ENCODE data around the gene CACNA1F. TPM values are rescaled to one million over a fixed set of nuclear protein-coding genes. Genes with fewer than 3 reads are reported as not detected.

Gene CACNA1F
- total and polyA plus RNA-seq, 9 of the 15 experiments (the other 6 are each of a cell fraction or from before 2014, with no cell fraction given), result under 0.01 to 0.41 (median 0.03) TPM; not detected in 3

DNA sequence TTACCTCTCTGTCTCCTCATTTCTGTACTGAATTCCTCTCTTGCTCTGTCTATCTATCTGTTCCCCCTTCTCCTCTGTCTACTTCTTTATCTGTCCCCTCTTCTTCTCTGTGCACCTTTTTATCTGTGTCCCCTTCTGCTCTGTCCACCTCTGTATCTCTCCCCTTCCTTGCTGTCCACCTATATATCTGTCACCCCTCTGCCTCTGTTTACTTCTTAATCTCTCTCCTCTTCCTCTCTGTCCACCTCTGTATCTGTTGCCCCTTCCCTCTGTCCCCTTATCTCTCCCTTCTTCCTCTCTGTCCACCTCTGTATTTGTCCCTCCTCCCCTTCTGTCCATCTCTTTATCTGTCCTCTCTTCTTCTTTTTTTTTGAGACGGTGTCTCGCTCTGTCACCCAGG is 11.1 kb upstream of the CACNA1F start (continued):
- TF ChIP-seq, protein P1, sequence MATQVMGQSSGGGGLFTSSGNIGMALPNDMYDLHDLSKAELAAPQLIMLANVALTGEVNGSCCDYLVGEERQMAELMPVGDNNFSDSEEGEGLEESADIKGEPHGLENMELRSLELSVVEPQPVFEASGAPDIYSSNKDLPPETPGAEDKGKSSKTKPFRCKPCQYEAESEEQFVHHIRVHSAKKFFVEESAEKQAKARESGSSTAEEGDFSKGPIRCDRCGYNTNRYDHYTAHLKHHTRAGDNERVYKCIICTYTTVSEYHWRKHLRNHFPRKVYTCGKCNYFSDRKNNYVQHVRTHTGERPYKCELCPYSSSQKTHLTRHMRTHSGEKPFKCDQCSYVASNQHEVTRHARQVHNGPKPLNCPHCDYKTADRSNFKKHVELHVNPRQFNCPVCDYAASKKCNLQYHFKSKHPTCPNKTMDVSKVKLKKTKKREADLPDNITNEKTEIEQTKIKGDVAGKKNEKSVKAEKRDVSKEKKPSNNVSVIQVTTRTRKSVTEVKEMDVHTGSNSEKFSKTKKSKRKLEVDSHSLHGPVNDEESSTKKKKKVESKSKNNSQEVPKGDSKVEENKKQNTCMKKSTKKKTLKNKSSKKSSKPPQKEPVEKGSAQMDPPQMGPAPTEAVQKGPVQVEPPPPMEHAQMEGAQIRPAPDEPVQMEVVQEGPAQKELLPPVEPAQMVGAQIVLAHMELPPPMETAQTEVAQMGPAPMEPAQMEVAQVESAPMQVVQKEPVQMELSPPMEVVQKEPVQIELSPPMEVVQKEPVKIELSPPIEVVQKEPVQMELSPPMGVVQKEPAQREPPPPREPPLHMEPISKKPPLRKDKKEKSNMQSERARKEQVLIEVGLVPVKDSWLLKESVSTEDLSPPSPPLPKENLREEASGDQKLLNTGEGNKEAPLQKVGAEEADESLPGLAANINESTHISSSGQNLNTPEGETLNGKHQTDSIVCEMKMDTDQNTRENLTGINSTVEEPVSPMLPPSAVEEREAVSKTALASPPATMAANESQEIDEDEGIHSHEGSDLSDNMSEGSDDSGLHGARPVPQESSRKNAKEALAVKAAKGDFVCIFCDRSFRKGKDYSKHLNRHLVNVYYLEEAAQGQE (IDR thresholded peaks at IDR 0.05; ENCODE audit: borderline replicate concordance), result no peak
- TF ChIP-seq, protein P1 (CRISPR knock-in tag; IDR thresholded peaks at IDR 0.05; ENCODE audit: low read depth), result no peak
- no peak for TF ChIP-seq RBM17 (IDR thresholded peaks at IDR 0.05; ENCODE audit: borderline replicate concordance, low read depth, low read length)
- TF ChIP-seq C11orf30 (IDR thresholded peaks at IDR 0.05; ENCODE audit: low read depth), result peak; percentile 13; the same call in 1 of the 2 replicates
- TF ChIP-seq ZNF277 (CRISPR knock-in tag; IDR thresholded peaks at IDR 0.05; ENCODE audit: borderline replicate concordance), result no peak
- peak; percentile 55; the same call in 1 of the 2 replicates for TF ChIP-seq STAT5A (IDR thresholded peaks at IDR 0.05; ENCODE audit: borderline replicate concordance, low read length)
- no peak for TF ChIP-seq HCFC1 (IDR thresholded peaks at IDR 0.05; ENCODE audit: low read depth, low read length)
- peak; percentile 99 for TF ChIP-seq DPF2 (IDR thresholded peaks at IDR 0.05)
- TF ChIP-seq ESRRA (IDR thresholded peaks at IDR 0.05; ENCODE audit: borderline replicate concordance, low read depth), result no peak
- no peak for TF ChIP-seq RBM25 (IDR thresholded peaks at IDR 0.05; ENCODE audit: low read depth, low read length, severe bottlenecking)
- TF ChIP-seq EP300 (IDR thresholded peaks at IDR 0.05; ENCODE audit: low read length), result peak; percentile 89; the same call in 1 of the 2 replicates
- TF ChIP-seq RBM22 (IDR thresholded peaks at IDR 0.05; ENCODE audit: low read depth, low read length, poor library complexity, severe bottlenecking), result no peak
- TF ChIP-seq ZNF174 (CRISPR knock-in tag; IDR thresholded peaks at IDR 0.05), result no peak
- TF ChIP-seq SMARCA4 (IDR thresholded peaks at IDR 0.05), result peak; percentile 99
- TF ChIP-seq, protein P2, sequence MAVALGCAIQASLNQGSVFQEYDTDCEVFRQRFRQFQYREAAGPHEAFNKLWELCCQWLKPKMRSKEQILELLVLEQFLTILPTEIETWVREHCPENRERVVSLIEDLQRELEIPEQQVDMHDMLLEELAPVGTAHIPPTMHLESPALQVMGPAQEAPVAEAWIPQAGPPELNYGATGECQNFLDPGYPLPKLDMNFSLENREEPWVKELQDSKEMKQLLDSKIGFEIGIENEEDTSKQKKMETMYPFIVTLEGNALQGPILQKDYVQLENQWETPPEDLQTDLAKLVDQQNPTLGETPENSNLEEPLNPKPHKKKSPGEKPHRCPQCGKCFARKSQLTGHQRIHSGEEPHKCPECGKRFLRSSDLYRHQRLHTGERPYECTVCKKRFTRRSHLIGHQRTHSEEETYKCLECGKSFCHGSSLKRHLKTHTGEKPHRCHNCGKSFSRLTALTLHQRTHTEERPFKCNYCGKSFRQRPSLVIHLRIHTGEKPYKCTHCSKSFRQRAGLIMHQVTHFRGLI (CRISPR knock-in tag; IDR thresholded peaks at IDR 0.05), result no peak
- no peak for TF ChIP-seq POLR2B (IDR thresholded peaks at IDR 0.05; ENCODE audit: low read depth, partially characterized antibody)
- no peak for TF ChIP-seq MBD2 (IDR thresholded peaks at IDR 0.05; ENCODE audit: borderline replicate concordance, low read depth)
